Activated CD4-positive, alpha-beta T cell treated with anti-CD3 and anti-CD28 coated beads, Interleukin-2, amount 10 ng/mL, durations not matched to agents 7 days and 5 days (primary cell): Measurements from ENCODE around the gene DLL4. TPM values are rescaled to one million over a fixed set of nuclear protein-coding genes. Genes with fewer than 3 reads are reported as not detected.

Experiments
- CTCF ChIA-PET: fragments of 350-600 bp; sonication (Branson Sonifier 250); formaldehyde crosslinking; loops from one replicate; lab custom pipeline; 2021; ENCODE audit warnings: antibody characterized with exemption; lab: Charles Lee
- POLR2A ChIA-PET: fragments of 350-600 bp; sonication (Branson Sonifier 250); formaldehyde crosslinking; loops from one replicate; lab custom pipeline; 2021; ENCODE audit warnings: antibody characterized with exemption; lab: Charles Lee
- DNase-seq: peaks from one replicate; pipeline ENCODE4 v3.0.0-alpha.2; 2020
- H3K27ac Mint-ChIP-seq: one replicate; pipeline ENCODE4 v1.8.0; 2021; ENCODE audit warnings: mild to moderate bottlenecking, moderate library complexity, mixed read lengths
- H3K27me3 Mint-ChIP-seq: one replicate; pipeline ENCODE4 v1.8.0; 2021; ENCODE audit warnings: mixed read lengths
- H3K36me3 Mint-ChIP-seq: one replicate; pipeline ENCODE4 v1.8.0; 2021; ENCODE audit warnings: low read depth, mixed read lengths
- H3K4me1 Mint-ChIP-seq: one replicate; pipeline ENCODE4 v1.8.0; 2021; ENCODE audit warnings: mixed read lengths
- H3K4me3 Mint-ChIP-seq: one replicate; pipeline ENCODE4 v1.8.0; 2021; ENCODE audit warnings: mild to moderate bottlenecking, moderate library complexity, mixed read lengths
- H3K9me3 Mint-ChIP-seq: one replicate; pipeline ENCODE4 v1.8.0; 2021; ENCODE audit warnings: mixed read lengths
- total RNA-seq, 2 experiments: library from RNA; stranded (reverse); gene quantifications; one replicate each; pipeline ENCODE4 v1.2.3, GENCODE V29; 2021

Gene DLL4
- total RNA-seq, 2 experiments from 2014 or later: not detected

DNA sequence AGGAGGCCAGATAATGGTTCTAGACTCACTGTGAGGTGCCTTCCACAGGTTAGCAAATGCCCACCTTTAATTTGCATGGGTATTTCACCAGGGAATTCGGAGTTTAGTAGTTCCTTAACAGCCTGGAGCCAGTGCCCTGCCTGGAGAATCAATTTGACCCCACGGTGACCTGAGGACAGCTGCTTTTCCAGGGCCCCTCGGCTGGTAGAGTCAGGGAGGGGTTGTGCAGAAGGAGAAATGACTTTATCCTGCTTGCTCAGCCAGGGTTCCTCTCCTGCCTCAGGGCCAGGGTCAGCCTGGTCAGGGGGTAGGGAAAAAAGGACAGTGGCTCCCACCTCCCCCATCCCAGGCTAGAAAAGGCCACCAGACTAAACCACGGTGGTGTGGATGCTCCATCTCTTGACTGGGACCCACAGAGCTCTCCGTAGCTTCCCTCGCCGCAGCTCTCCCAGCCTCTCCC lies 12.0 kb downstream of the DLL4 start:
- no peaks in the 10 kb centered on the region for H3K27me3 Mint-ChIP-seq
- H3K27ac Mint-ChIP-seq: peak overlapping the region; percentile 19
- DNase-seq: no peak
- H3K36me3 Mint-ChIP-seq: no peaks in the 10 kb centered on the region
- CTCF ChIA-PET: interaction anchor here (0.5 to 5.3 kb wide), 27 partner anchors 10 to 290 kb away, joined by 3 to 59 read pairs (median 6); partner anchors contain the start of genes CHAC1, CHP1, DLL4 and VPS18
- POLR2A ChIA-PET: interaction anchor here (0.6 to 1.3 kb wide), 2 partner anchors 13 to 69 kb away, joined by 4 to 8 read pairs; no protein-coding TSS in a partner anchor
- H3K4me1 Mint-ChIP-seq: peaks cover 52% of the 10 kb centered on the region
- no peaks in the 10 kb centered on the region for H3K9me3 Mint-ChIP-seq
- peak overlapping the region; percentile 3 for H3K4me3 Mint-ChIP-seq

DNA sequence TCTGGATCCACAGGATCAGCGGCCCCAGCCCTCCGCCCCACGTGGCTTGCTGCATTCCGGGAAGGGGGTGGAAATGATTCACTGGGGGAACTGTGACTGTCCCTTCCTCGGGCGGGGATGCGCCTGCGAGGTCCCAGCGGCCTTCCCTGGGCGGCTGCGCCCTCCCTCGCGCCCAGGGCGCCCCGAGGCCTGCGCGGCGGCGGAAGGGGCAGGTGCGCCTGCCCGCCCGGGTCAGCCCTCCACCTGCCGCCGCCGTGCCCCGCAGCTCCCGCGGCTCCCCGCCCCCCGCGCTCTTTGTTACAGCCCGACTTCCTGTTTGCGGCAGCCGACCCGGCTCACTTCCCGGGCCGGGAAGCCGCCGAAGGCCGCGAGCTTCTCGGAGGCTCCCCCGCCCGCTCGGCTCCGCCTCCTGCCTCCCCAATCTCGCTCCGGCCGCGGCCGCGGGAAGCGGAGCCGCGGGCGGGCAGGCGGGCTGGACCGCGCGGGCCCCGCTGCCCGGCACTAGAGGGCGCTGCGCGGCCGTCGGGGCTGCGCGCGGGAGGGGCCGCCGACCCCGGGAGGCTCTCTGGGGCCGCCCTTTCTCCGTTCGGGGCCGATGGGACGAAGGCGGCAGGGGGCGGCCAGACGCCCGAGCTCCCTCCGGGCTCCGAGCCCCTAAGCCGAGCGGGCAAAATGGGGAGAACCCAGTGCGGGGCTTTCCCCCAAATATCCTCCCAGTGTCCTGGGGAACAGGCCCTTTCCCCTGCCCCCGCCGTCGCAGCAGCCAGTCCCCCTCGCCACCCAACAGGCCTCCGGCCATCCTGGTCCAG lies 12.6 kb downstream of the DLL4 start:
- Mint-ChIP-seq H3K4me1 (peaks cover 55% of the 10 kb centered on the region), H3K36me3 (no peaks in the 10 kb centered on the region), H3K9me3 (no peaks in the 10 kb centered on the region), H3K4me3 (peak overlapping the region; percentile 77), H3K27ac (peak overlapping the region; percentile 41), H3K27me3 (no peaks in the 10 kb centered on the region)
- DNase-seq: peak; percentile 73
- ChIA-PET POLR2A (interaction anchor here (0.6 to 1.3 kb wide), 3 partner anchors 12 to 68 kb away, joined by 3 to 8 read pairs (median 4); partner anchors contain the start of gene CHAC1), CTCF (interaction anchor here (0.5 to 5.3 kb wide), 33 partner anchors 11 to 289 kb away, joined by 3 to 59 read pairs (median 5); partner anchors contain the start of genes CHAC1, CHP1, DLL4 and VPS18)

DNA sequence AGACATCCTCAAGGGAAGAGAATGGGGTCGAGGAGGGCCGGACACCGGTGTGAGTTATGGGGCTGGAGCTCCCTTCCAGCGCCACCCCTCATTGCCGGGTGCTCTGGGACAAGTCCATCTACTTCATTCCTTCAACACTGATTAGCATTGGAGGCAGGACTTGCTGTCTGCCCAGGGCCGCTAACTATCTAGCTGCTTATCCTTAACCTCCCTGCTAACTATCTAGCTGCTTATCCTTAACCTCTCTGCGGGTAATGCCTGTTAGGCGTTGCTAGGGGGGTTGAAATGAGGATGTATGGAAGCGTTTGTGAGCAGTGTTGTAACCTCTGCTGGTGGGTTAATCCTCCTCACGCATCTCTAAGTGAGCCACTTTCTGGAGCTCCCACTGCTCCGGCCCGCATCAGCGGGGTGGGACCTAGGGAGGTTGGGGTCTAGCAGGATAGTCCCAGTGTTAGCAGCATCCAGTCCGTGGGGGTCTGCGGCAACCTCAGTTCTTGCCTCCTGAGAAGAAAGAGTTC lies 13.3 kb downstream of the DLL4 start:
- no peaks in the 10 kb centered on the region for H3K36me3 Mint-ChIP-seq
- H3K4me3 Mint-ChIP-seq: peak overlapping the region; percentile 77
- H3K27ac Mint-ChIP-seq: peak overlapping the region; percentile 80
- DNase-seq: no peak
- H3K4me1 Mint-ChIP-seq: peaks cover 55% of the 10 kb centered on the region
- no peaks in the 10 kb centered on the region for H3K9me3 Mint-ChIP-seq
- POLR2A ChIA-PET: interaction anchor here (1.0 to 1.3 kb wide), 2 partner anchors 11 to 12 kb away, joined by 3 to 4 read pairs; partner anchors contain the start of gene CHAC1
- H3K27me3 Mint-ChIP-seq: no peaks in the 10 kb centered on the region
- CTCF ChIA-PET: interaction anchor here (0.6 to 5.3 kb wide), 23 partner anchors 11 to 113 kb away, joined by 3 to 59 read pairs (median 6); partner anchors contain the start of genes CHAC1, DLL4 and VPS18

DNA sequence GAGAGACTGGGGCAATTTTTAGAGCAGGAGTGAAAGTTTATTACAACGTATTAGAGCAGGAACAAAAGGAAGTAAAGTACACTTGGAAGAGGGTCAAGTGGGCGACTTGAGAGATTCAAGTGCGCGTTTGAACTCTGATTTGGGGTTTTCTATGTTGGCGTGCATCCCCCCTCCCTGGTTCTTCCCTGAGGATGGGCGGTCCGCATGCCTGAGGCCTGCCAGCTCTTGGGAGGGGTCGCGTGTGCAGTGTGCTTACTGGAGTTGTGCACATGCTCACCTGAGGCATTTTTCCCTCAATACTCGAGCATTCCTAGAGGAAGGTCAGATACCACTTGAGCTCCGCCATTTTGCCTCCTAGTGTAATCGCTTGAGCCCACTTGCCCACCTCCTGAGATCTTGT lies 13.7 kb downstream of the DLL4 start:
- ChIA-PET POLR2A (interaction anchor here (1.0 kb wide), 1 partner anchor 10 kb away, joined by 3 read pairs; the partner anchor contains the start of gene CHAC1), CTCF (interaction anchor here (0.6 to 5.3 kb wide), 14 partner anchors 11 to 112 kb away, joined by 3 to 59 read pairs (median 4); partner anchors contain the start of genes CHAC1, DLL4 and VPS18)
- Mint-ChIP-seq H3K36me3 (no peaks in the 10 kb centered on the region), H3K4me3 (peak overlapping the region; percentile 77), H3K9me3 (no peaks in the 10 kb centered on the region), H3K27me3 (no peaks in the 10 kb centered on the region), H3K27ac (peak overlapping the region; percentile 80), H3K4me1 (peaks cover 55% of the 10 kb centered on the region)
- DNase-seq: no peak

DNA sequence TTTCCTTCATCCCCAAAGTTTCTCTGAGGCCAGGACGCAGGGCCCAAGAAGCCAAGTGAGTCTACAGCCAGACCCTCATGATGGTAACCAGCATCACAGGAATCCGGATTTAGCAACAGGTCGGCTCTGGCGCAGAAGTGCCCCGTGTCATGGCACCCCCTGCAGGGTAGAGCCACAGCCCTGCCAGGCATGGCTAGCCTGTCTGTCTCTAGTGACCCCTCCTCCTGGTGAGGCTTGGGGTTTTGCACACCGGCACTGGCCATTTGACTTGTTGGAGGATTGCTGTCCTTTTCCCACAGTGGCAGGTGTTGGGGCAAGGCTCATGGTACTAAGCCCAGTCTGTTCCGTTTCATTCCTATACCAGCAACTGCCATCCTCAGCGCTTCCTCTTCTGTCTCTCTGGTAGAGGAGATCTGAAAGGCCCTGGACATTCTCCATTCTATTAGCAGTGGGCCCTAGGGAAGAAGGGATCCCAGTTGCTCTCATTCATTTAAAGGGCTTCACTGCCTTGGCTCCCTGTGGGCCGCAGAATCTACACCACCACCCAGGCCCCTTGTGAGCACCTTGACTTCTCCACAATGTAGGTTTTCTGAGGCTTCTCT lies 14.7 kb downstream of the DLL4 start:
- peaks cover 51% of the 10 kb centered on the region for H3K4me1 Mint-ChIP-seq
- no peak overlapping the region for H3K4me3 Mint-ChIP-seq
- H3K36me3 Mint-ChIP-seq: no peaks in the 10 kb centered on the region
- no peak for DNase-seq
- H3K27ac Mint-ChIP-seq: no peak overlapping the region
- H3K9me3 Mint-ChIP-seq: no peaks in the 10 kb centered on the region
- ChIA-PET POLR2A (no interaction called here), CTCF (interaction anchor here (3.3 to 5.3 kb wide), 3 partner anchors 10 to 49 kb away, joined by 17 to 59 read pairs (median 33); partner anchors contain the start of genes CHAC1 and VPS18)
- H3K27me3 Mint-ChIP-seq: no peaks in the 10 kb centered on the region

DNA sequence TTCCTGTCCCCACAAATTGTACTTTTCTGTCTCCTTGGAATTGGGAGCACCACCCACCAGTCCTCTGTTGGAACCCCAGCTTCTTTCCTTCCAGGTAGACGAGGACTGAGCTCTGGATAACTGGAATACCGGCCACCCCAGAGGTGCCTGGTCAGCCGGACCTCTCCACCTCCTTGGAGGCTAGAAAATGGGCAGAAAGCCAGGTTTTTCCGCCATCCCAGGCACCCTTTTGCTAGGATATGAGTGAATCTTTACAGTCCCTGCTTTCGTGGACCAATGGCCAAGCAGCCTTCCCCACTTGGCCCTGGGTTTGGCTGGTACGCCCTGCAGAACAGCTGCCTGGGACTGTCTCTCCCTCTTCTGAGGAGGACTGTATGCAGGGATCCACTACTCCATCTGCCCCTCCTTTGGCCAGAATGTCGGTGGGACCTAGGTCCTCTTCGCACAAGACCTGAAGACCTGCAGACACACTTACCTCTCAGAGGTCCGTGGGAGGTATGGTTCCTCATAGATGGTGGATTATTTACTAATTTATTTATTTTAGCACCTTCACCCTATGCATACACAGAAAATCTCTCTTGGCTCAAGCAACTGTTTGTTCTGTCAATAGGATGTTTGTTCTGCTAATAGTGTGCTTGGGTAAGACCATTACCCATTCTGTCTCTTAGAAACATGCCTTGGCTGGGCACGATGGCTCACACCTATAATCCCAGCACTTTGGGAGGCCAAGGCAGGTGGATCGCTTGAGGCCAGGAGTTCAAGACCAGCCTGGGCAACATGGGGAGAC lies 15.6 kb downstream of the DLL4 start:
- Mint-ChIP-seq H3K4me1 (peaks cover 53% of the 10 kb centered on the region), H3K9me3 (no peaks in the 10 kb centered on the region), H3K27me3 (no peaks in the 10 kb centered on the region), H3K36me3 (no peaks in the 10 kb centered on the region), H3K4me3 (no peak overlapping the region), H3K27ac (no peak overlapping the region)
- no peak for DNase-seq
- CTCF ChIA-PET: interaction anchor here (5.3 kb wide), 1 partner anchor 9 kb away, joined by 59 read pairs; the partner anchor contains the start of gene CHAC1
- POLR2A ChIA-PET: no interaction called here

DNA sequence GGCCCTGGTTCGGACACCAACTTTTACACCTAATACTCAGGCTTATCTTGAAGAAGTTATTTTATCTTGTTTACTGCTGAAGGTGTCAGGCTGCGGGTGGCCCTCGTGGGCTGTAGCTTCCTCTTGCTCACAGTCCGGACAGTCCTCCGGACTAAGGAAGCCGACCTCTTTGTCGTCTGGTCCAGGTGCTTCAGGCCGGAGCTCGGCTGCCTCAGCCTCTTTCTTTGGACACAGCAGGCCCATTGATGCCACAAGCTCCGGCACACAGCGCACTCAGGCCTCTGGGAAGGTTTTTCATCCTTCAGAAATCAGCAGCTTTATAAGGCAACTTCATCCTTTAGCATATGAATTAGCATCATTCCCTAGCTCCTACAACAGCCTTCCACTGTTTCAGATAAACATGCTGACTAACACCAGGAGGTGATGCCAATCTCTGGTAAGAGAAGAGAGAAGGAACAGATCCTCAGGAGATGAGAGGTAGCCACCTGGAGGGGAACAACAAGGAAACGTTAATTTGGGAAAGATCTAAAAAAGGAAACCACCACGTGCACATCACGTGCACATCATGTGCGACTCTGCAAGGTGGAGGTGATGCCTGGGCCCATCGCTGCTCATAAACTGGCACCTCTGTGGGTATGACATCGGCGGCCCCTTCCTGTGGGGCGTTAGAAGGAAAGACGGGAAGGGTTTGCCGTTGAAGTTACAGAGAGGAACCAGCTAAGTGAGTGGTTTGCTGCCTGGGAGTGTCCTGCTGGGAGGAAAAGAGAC lies 19.8 kb downstream of the DLL4 start:
- ChIA-PET CTCF (interaction anchor here (0.5 to 9.1 kb wide), 4 partner anchors 5 to 73 kb away, joined by 3 to 59 read pairs (median 4); no protein-coding TSS in a partner anchor), POLR2A (no interaction called here)
- H3K9me3 Mint-ChIP-seq: no peaks in the 10 kb centered on the region
- H3K27ac Mint-ChIP-seq: no peak overlapping the region
- peaks cover 3% of the 10 kb centered on the region for H3K36me3 Mint-ChIP-seq
- no peak for DNase-seq
- no peak overlapping the region for H3K4me3 Mint-ChIP-seq
- no peaks in the 10 kb centered on the region for H3K27me3 Mint-ChIP-seq
- peaks cover 37% of the 10 kb centered on the region for H3K4me1 Mint-ChIP-seq

DNA sequence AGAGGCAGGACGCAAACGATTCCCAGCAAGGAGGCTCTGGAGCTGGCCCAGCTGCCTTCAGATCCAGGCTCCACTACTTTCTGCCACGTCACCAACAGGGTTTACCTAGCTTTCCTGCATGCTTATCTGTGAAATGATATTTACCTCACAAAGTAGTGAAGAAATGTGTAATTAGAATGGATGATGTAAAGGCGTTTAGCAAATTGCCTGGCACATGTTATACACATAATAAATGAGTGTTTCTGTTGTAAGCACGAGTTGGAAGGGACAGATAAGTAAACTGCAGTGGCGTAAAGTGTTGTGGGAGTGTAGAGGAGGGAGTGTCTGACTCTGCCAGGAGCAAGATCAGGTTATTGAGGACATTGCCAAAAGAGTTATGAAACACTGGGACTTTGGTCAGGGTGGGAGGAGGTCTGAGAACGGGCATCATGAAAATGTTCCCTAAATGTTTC lies 20.6 kb downstream of the DLL4 start:
- H3K4me3 Mint-ChIP-seq: no peak overlapping the region
- no peaks in the 10 kb centered on the region for H3K9me3 Mint-ChIP-seq
- H3K27ac Mint-ChIP-seq: no peak overlapping the region
- DNase-seq: no peak
- peaks cover 40% of the 10 kb centered on the region for H3K4me1 Mint-ChIP-seq
- ChIA-PET CTCF (interaction anchor here (9.1 kb wide), 1 partner anchor 6 kb away, joined by 59 read pairs; no protein-coding TSS in a partner anchor), POLR2A (no interaction called here)
- peaks cover 3% of the 10 kb centered on the region for H3K36me3 Mint-ChIP-seq
- H3K27me3 Mint-ChIP-seq: no peaks in the 10 kb centered on the region

DNA sequence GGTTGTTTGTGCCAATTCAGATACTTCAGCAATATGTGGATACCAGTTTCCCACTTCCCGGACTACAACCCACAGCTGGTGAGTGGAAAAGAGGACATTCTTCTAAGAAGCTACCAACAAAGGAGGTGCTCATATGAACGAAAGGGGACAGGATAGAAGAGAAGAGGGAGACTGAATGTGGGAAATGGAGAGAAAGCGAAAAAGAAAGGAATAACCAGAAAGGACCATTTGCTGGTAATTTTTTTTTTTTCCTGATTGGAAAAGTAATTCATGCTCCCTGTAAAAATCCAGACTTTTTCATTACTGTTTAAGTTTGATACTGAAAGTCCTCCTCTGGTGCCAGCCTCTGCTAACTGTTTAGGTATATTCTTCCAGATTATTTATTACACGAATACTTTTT lies 22.6 kb downstream of the DLL4 start:
- DNase-seq: no peak
- no peaks in the 10 kb centered on the region for H3K27me3 Mint-ChIP-seq
- peaks cover 39% of the 10 kb centered on the region for H3K4me1 Mint-ChIP-seq
- POLR2A ChIA-PET: no interaction called here
- H3K9me3 Mint-ChIP-seq: no peaks in the 10 kb centered on the region
- H3K36me3 Mint-ChIP-seq: peaks cover 6% of the 10 kb centered on the region
- CTCF ChIA-PET: interaction anchor here (0.6 to 9.1 kb wide), 7 partner anchors 8 to 200 kb away, joined by 3 to 59 read pairs (median 9); no protein-coding TSS in a partner anchor
- H3K27ac Mint-ChIP-seq: peak overlapping the region; percentile 92
- peak overlapping the region; percentile 94 for H3K4me3 Mint-ChIP-seq

DNA sequence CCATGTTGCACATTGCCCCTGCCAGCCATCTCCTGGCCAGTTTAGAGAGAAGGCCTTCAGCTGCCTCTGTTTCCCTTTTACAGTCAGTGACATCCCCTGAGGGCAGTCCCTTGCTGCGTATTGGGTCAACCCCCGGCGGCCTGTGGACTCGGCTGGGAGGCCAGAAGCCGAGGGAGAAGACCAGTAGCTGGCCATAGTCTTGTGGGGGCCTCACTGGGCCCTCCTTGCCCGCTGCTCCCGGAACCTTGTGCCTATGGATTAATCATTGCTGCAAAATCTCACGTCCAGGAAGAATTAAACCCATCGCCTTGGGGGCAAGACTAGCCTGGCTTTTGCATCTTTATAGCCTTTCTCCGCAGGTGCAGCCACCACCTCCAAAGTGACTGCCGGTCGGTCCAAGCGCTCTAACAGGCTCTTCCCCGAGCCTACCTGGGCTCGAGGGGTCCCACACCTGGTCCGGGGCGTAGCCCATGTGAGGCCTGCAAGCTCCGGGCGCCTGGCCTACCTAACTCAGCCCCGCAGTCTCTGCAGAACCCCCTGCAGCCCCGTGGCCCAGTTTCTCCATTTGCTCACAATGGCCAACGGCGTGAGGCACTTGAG lies 23.3 kb downstream of the DLL4 start:
- POLR2A ChIA-PET: no interaction called here
- CTCF ChIA-PET: interaction anchor here (2.5 to 9.1 kb wide), 4 partner anchors 9 to 46 kb away, joined by 9 to 59 read pairs (median 16); no protein-coding TSS in a partner anchor
- Mint-ChIP-seq H3K27ac (peak overlapping the region; percentile 92), H3K27me3 (no peaks in the 10 kb centered on the region), H3K9me3 (no peaks in the 10 kb centered on the region), H3K4me1 (peaks cover 39% of the 10 kb centered on the region), H3K36me3 (peaks cover 6% of the 10 kb centered on the region), H3K4me3 (peak overlapping the region; percentile 94)
- DNase-seq: no peak
